H1 (cell line): ENCODE data around the gene ZNF483. TPM values are rescaled to one million over a fixed set of nuclear protein-coding genes. Genes with fewer than 3 reads are reported as not detected.

Experiments
- CTCF ChIA-PET: fragments of 300-600 bp; sonication (Branson Sonifier 250); formaldehyde crosslinking; loops from one replicate; lab custom pipeline; 2021; ENCODE audit not compliant: partially characterized antibody; lab: Charles Lee
- POLR2A ChIA-PET: fragments of 300-600 bp; sonication (Branson Sonifier 250); formaldehyde crosslinking; loops from one replicate; lab custom pipeline; 2021; ENCODE audit warnings: inconsistent platforms; ENCODE audit not compliant: partially characterized antibody; lab: Charles Lee
- DNase-seq, 2 experiments: peaks; one replicate each; pipeline versions ENCODE4 v3.0.0 to v3.0.0-alpha.2; 2010 to 2022; ENCODE audit warnings: low spot score in 2 of 2, low read depth in 1 of 2, mixed read lengths in 1 of 2
- FAIRE-seq: peaks from 2 replicates; lab custom pipeline; 2011; peaks lifted over from hg19 to GRCh38; lab: Jason Lieb, UNC
- H2AFZ ChIP-seq: 2 replicates; pipeline ENCODE4 v1.8.1; 2012; ENCODE audit warnings: low read length, inconsistent platforms
- H2AK5ac ChIP-seq: 2 replicates; pipeline ENCODE4 v1.6.1; 2013; ENCODE audit warnings: low read depth, low read length
- H2BK120ac ChIP-seq: replicated peaks from 2 replicates; pipeline ENCODE3; 2013; ENCODE audit warnings: low read depth, low read length, inconsistent platforms
- H2BK12ac ChIP-seq: 2 replicates; pipeline ENCODE4 v1.6.1; 2013; ENCODE audit warnings: low read depth, low read length
- H2BK15ac ChIP-seq: 2 replicates; pipeline ENCODE4 v1.6.1; 2013; ENCODE audit warnings: low read length
- H2BK20ac ChIP-seq: 2 replicates; pipeline ENCODE4 v1.6.1; 2013; ENCODE audit warnings: low read length
- H2BK5ac ChIP-seq: 2 replicates; pipeline ENCODE4 v1.6.1; 2013; ENCODE audit warnings: low read depth, low read length
- H3K14ac ChIP-seq: 2 replicates; pipeline ENCODE4 v1.6.1; 2013; ENCODE audit warnings: inconsistent platforms; ENCODE audit not compliant: insufficient read length
- H3K18ac ChIP-seq: 2 replicates; pipeline ENCODE4 v1.6.1; 2013; ENCODE audit warnings: low read length; ENCODE audit errors: extremely low read depth
- H3K23ac ChIP-seq: 2 replicates; pipeline ENCODE4 v1.6.1; 2013; ENCODE audit warnings: inconsistent platforms; ENCODE audit not compliant: insufficient read length
- H3K23me2 ChIP-seq: 2 replicates; pipeline ENCODE4 v1.6.1; 2013; ENCODE audit warnings: low read depth, low read length
- H3K27ac ChIP-seq: 2 replicates; pipeline ENCODE4 v1.6.1; 2011; ENCODE audit warnings: low read depth, low read length, inconsistent platforms
- H3K27me3 ChIP-seq, 4 experiments: replicated peaks in 1 of 4; 1 replicate in 1 of 4; 2 replicates in 3 of 4; pipeline versions ENCODE4 v1.6.1 to v1.8.1; 2011 to 2013; ENCODE audit warnings: low read length in 3 of 4, mild to moderate bottlenecking in 3 of 4, inconsistent platforms in 2 of 4, mixed read lengths in 2 of 4, moderate library complexity in 1 of 4; ENCODE audit not compliant: control insufficient read depth in 3 of 4, insufficient read depth in 3 of 4; ENCODE audit errors: extremely low read depth in 1 of 4
- H3K36me3 ChIP-seq, 4 experiments: 2 replicates each; pipeline versions ENCODE4 v1.6.1 to v1.8.1; 2011 to 2013; ENCODE audit warnings: mild to moderate bottlenecking in 4 of 4, low read length in 3 of 4, moderate library complexity in 2 of 4, control low read depth in 1 of 4, inconsistent platforms in 1 of 4; ENCODE audit not compliant: insufficient read depth in 4 of 4, control insufficient read depth in 2 of 4
- H3K4ac ChIP-seq: replicated peaks from 2 replicates; pipeline ENCODE3; 2013; ENCODE audit warnings: low read length, low read depth, mixed read lengths, inconsistent platforms; ENCODE audit not compliant: insufficient read length
- H3K4me1 ChIP-seq, 4 experiments: replicated peaks in 1 of 4; 1 replicate in 1 of 4; 2 replicates in 3 of 4; pipeline versions ENCODE4 v1.6.1 to v1.8.1; 2011 to 2013; ENCODE audit warnings: low read length in 3 of 4, inconsistent platforms in 2 of 4, mixed read lengths in 1 of 4; ENCODE audit not compliant: insufficient read depth in 4 of 4, control insufficient read depth in 3 of 4
- H3K4me2 ChIP-seq, 2 experiments: 2 replicates each; pipeline versions ENCODE4 v1.6.1 to v1.8.1; 2011 to 2013; ENCODE audit warnings: low read depth in 2 of 2, low read length in 2 of 2, control low read depth in 1 of 2, inconsistent platforms in 1 of 2, mild to moderate bottlenecking in 1 of 2; ENCODE audit not compliant: insufficient read depth in 1 of 2
- H3K4me3 ChIP-seq, 4 experiments: fragments of 200-600, 300-600 bp in 1 of 4; sonication (generic), shearing (Covaris generic), sonication (Bioruptor Twin) in 1 of 4; 2 replicates each; pipeline versions ENCODE4 v1.5.1 to v1.8.1; 2011 to 2016; ENCODE audit warnings: low read length in 4 of 4, low read depth in 3 of 4, control low read depth in 2 of 4, inconsistent platforms in 2 of 4, mild to moderate bottlenecking in 2 of 4, mixed read lengths in 1 of 4, moderate library complexity in 1 of 4; ENCODE audit not compliant: insufficient read depth in 2 of 4; ENCODE audit errors: extremely low read depth in 1 of 4
- H3K56ac ChIP-seq: replicated peaks from 2 replicates; pipeline ENCODE3; 2013; ENCODE audit warnings: low read depth, mild to moderate bottlenecking, mixed read lengths, low read length, inconsistent platforms; ENCODE audit not compliant: insufficient read length
- H3K79me1 ChIP-seq: 2 replicates; pipeline ENCODE4 v1.6.1; 2013; ENCODE audit warnings: low read depth, low read length, control low read depth
- H3K79me2 ChIP-seq, 2 experiments: 2 replicates each; pipeline versions ENCODE4 v1.6.1 to v1.8.1; 2012 to 2013; ENCODE audit warnings: low read length in 2 of 2, mild to moderate bottlenecking in 2 of 2, inconsistent platforms in 1 of 2; ENCODE audit not compliant: insufficient read depth in 2 of 2, control insufficient read depth in 1 of 2
- H3K9ac ChIP-seq, 4 experiments: replicated peaks in 1 of 4; 1 replicate in 1 of 4; 2 replicates in 3 of 4; pipeline versions ENCODE4 v1.6.1 to v1.8.1; 2011 to 2013; ENCODE audit warnings: low read depth in 3 of 4, low read length in 3 of 4, control low read depth in 2 of 4, mild to moderate bottlenecking in 2 of 4, moderate library complexity in 2 of 4, inconsistent platforms in 1 of 4; ENCODE audit errors: extremely low read depth in 1 of 4
- H3K9me3 ChIP-seq, 2 experiments: 2 replicates each; pipeline versions ENCODE4 v1.6.1 to v1.8.1; 2012 to 2013; ENCODE audit warnings: mild to moderate bottlenecking in 2 of 2, moderate library complexity in 2 of 2, control low read depth in 1 of 2, inconsistent platforms in 1 of 2, low read depth in 1 of 2, low read length in 1 of 2, mixed read lengths in 1 of 2; ENCODE audit not compliant: insufficient read depth in 2 of 2
- H4K20me1 ChIP-seq, 2 experiments: replicated peaks in 1 of 2; 2 replicates each; pipeline versions ENCODE3 to v1.8.1; 2011 to 2013; ENCODE audit warnings: inconsistent platforms in 2 of 2, low read length in 2 of 2, mild to moderate bottlenecking in 1 of 2; ENCODE audit not compliant: insufficient read depth in 2 of 2, control insufficient read depth in 1 of 2
- H4K5ac ChIP-seq: 2 replicates; pipeline ENCODE4 v1.6.1; 2013; ENCODE audit warnings: low read length, low read depth, mixed read lengths, inconsistent platforms; ENCODE audit not compliant: insufficient read length
- H4K8ac ChIP-seq: 2 replicates; pipeline ENCODE4 v1.8.0; 2013; ENCODE audit warnings: mild to moderate bottlenecking, moderate library complexity, low read length, inconsistent platforms; ENCODE audit not compliant: insufficient read depth; ENCODE audit errors: extremely low read depth
- H4K91ac ChIP-seq: replicated peaks from 2 replicates; pipeline ENCODE3; 2013; ENCODE audit warnings: low read length, mixed read lengths, inconsistent platforms; ENCODE audit not compliant: insufficient read length
- EP300 ChIP-seq, 2 experiments: IDR thresholded peaks; 1 replicate in 1 of 2; 2 replicates in 1 of 2; pipeline ENCODE4 v1.6.1; 2011 to 2012; ENCODE audit warnings: low read depth in 2 of 2, low read length in 2 of 2, mild to moderate bottlenecking in 2 of 2, borderline replicate concordance in 1 of 2, inconsistent platforms in 1 of 2, moderate library complexity in 1 of 2
- GTF2F1 ChIP-seq: IDR thresholded peaks from 2 replicates; pipeline ENCODE4 v1.6.1; 2012; ENCODE audit warnings: low read depth, low read length, improper control_type of control experiment, borderline replicate concordance
- POLR2AphosphoS5 ChIP-seq: IDR thresholded peaks from 2 replicates; pipeline ENCODE4 v1.6.1; 2011; ENCODE audit warnings: low read depth, low read length
- POU5F1 ChIP-seq: IDR thresholded peaks from 2 replicates; pipeline ENCODE4 v1.6.1; 2011; ENCODE audit warnings: low read depth, mild to moderate bottlenecking, low read length, moderate library complexity
- RBBP5 ChIP-seq: IDR thresholded peaks from 2 replicates; pipeline ENCODE4 v1.7.1; 2012; ENCODE audit warnings: low read depth, mild to moderate bottlenecking, inconsistent platforms, low read length, moderate library complexity, borderline replicate concordance
- TEAD4 ChIP-seq: IDR thresholded peaks from 2 replicates; pipeline ENCODE4 v1.6.1; 2012; ENCODE audit warnings: low read depth, low read length, inconsistent platforms, mixed read lengths
- WGBS, 2 experiments: shearing (Covaris generic) in 1 of 2; methylation state at CpG; one replicate each; pipeline versions ENCODE4 v1.1.6 to v1.1.7; 2013 to 2015; ENCODE audit warnings: low lambda C conversion rate in 2 of 2, mixed read lengths in 2 of 2, inconsistent platforms in 1 of 2, low coverage in 1 of 2, missing lambda C conversion rate in 1 of 2; ENCODE audit not compliant: insufficient replicate concordance in 2 of 2, insufficient coverage in 1 of 2, insufficient read length in 1 of 2; ENCODE audit errors: extremely low coverage in 1 of 2, missing lambda C conversion rate in 1 of 2; 5-methylcytosine and 5-hydroxymethylcytosine counted together
- polyA plus RNA-seq, 7 experiments: library from polyadenylated mRNA; depleted of rRNA in 3 of 7; stranded (reverse) in 5 of 7; unstranded in 2 of 7; fragments of >200 nt in 5 of 7; fragments of 200-250 nt in 2 of 7; gene quantifications; 1 replicate in 5 of 7; 2 replicates in 1 of 7; 4 replicates in 1 of 7; pipeline versions ENCODE4 v1.2.1 to v1.2.3, GENCODE V29; 2011 to 2013; ENCODE audit warnings: missing spikeins in 2 of 7, mixed read lengths in 2 of 7
- total RNA-seq: library from RNA; stranded (reverse); fragmentation: NEBNext Ultra II Directional; extraction: Animal tissue kit (Norgen Biotek cat#: 25700); gene quantifications from 2 replicates; pipeline ENCODE4 v1.2.1, GENCODE V29; 2021
- TF ChIP-seq, protein P1 (sequence below): IDR thresholded peaks from 2 replicates; pipeline ENCODE4 v1.6.1; 2012; ENCODE audit warnings: low read length, inconsistent platforms
- TF ChIP-seq, protein P2 (sequence below): IDR thresholded peaks from 2 replicates; pipeline ENCODE4 v1.6.1; 2012; ENCODE audit warnings: inconsistent platforms

The ZNF483 gene
- total and polyA plus RNA-seq, 2 of the 8 experiments (the other 6 are each of a cell fraction or from before 2014, with no cell fraction given) = 4.8 to 83.8 TPM

DNA sequence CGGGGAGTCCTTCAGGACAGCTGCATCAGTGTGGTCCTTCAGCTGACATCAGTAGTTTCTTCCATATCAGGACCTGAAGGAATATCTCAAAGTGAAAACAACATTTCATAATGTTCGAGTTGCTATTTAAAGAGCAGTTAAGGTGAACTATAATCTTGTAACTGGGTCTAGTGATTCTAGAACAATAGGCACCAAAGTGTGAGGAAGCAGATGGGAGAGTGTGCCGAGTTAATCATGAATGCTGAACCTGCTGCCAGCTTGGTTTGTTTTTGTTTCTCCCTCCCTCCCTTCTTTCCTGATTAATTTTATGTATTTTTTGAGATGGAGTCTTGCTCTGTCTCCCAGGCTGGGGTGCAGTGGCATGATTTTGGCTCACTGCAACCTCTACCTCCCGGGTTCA, 78.1 kb downstream of the ZNF483 start:
- CTCF ChIA-PET = interaction anchor here (0.6 to 5.0 kb wide), 2 partner anchors 18 to 211 kb away, joined by 3 to 17 read pairs; no protein-coding TSS in a partner anchor
- no peak overlapping the region for H2AFZ ChIP-seq

More for the DNA sequence above, 78.1 kb downstream of the ZNF483 start:
- H3K27ac ChIP-seq = no peak overlapping the region
- H2BK5ac ChIP-seq = no peak overlapping the region
- H4K5ac ChIP-seq = no peak overlapping the region
- H3K79me2 ChIP-seq = no peaks in the 10 kb centered on the region
- DNase-seq (no peak), FAIRE-seq (no peak)
- H3K4ac ChIP-seq = no peak overlapping the region
- no peak overlapping the region for H4K8ac ChIP-seq
- H2BK120ac ChIP-seq = no peak overlapping the region
- peaks cover 15% of the 10 kb centered on the region for H3K23me2 ChIP-seq
- no peaks in the 10 kb centered on the region for H3K9me3 ChIP-seq
- H3K4me3 ChIP-seq = no peak overlapping the region
- no peak overlapping the region for H3K9ac ChIP-seq
- no peak overlapping the region for H2BK15ac ChIP-seq
- no peak overlapping the region for H3K14ac ChIP-seq
- H3K79me1 ChIP-seq = no peaks in the 10 kb centered on the region
- no peaks in the 10 kb centered on the region for H3K4me1 ChIP-seq
- H4K91ac ChIP-seq = no peak overlapping the region
- 87% methylated on average over 4 of the region's 4 CpGs; no CpG with 5 or more reads in 1 of the 2 experiments for WGBS, 2 experiments
- H3K23ac ChIP-seq = no peak overlapping the region
- POLR2A ChIA-PET = interaction anchor here (1.3 kb wide), 1 partner anchor 54 kb away, joined by 3 read pairs; no protein-coding TSS in a partner anchor
- H3K56ac ChIP-seq = no peak overlapping the region
- H4K20me1 ChIP-seq = no peaks in the 10 kb centered on the region
- H3K18ac ChIP-seq = no peak overlapping the region
- TF ChIP-seq RBBP5 = no peak
- no peak for TF ChIP-seq TEAD4
- TF ChIP-seq POLR2AphosphoS5 = no peak
- no peak for TF ChIP-seq POU5F1
- TF ChIP-seq, protein P1, sequence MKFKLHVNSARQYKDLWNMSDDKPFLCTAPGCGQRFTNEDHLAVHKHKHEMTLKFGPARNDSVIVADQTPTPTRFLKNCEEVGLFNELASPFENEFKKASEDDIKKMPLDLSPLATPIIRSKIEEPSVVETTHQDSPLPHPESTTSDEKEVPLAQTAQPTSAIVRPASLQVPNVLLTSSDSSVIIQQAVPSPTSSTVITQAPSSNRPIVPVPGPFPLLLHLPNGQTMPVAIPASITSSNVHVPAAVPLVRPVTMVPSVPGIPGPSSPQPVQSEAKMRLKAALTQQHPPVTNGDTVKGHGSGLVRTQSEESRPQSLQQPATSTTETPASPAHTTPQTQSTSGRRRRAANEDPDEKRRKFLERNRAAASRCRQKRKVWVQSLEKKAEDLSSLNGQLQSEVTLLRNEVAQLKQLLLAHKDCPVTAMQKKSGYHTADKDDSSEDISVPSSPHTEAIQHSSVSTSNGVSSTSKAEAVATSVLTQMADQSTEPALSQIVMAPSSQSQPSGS = no peak
- TF ChIP-seq EP300 (IDR thresholded peaks at IDR 0.05; ENCODE audit: borderline replicate concordance in 1 of 2, low read depth in 2 of 2, low read length in 2 of 2) = no peak
- TF ChIP-seq, protein P2, sequence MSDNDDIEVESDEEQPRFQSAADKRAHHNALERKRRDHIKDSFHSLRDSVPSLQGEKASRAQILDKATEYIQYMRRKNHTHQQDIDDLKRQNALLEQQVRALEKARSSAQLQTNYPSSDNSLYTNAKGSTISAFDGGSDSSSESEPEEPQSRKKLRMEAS = no peak
- no peak for TF ChIP-seq GTF2F1
- H2BK20ac ChIP-seq = no peak overlapping the region
- H2AK5ac ChIP-seq = no peak overlapping the region
- peaks cover 0 to 7% (median 5%) of the 10 kb centered on the region in 4 experiments; a peak in 2 of 7 replicates for H3K27me3 ChIP-seq
- no peak overlapping the region for H2BK12ac ChIP-seq
- H3K36me3 ChIP-seq = no peaks in the 10 kb centered on the region
- no peak overlapping the region for H3K4me2 ChIP-seq
